IMR-90 (cell line): Measurements from ENCODE around the gene SSPN.

Experiments used
- BHLHE40 ChIP-seq: fragments of 150-350 bp; IDR thresholded peaks from 2 replicates; pipeline ENCODE4 v1.6.1; 2016; ENCODE audit warnings: mild to moderate bottlenecking, low read depth, low read length
- CTCF ChIP-seq: conservative IDR thresholded peaks from 2 replicates; pipeline ENCODE4 v1.5.1; 2012; ENCODE audit warnings: mild to moderate bottlenecking, low read depth, low read length, improper control_type of control experiment
- ELK1 ChIP-seq: fragments of 150-350 bp; IDR thresholded peaks from 2 replicates; pipeline ENCODE4 v1.6.1; 2016; ENCODE audit warnings: low read depth, mild to moderate bottlenecking, low read length, moderate library complexity, borderline replicate concordance
- FOS ChIP-seq: fragments of 150-350 bp; IDR thresholded peaks from 2 replicates; pipeline ENCODE4 v1.6.1; 2016; ENCODE audit warnings: low read depth, low read length
- MAFK ChIP-seq: IDR thresholded peaks from 2 replicates; pipeline ENCODE4 v1.6.1; 2012; ENCODE audit warnings: low read depth, low read length, improper control_type of control experiment
- MAZ ChIP-seq: IDR thresholded peaks from 2 replicates; pipeline ENCODE4 v1.6.1; 2012; ENCODE audit warnings: low read depth, mild to moderate bottlenecking, low read length, improper control_type of control experiment, moderate library complexity, borderline replicate concordance
- MXI1 ChIP-seq: IDR thresholded peaks from 2 replicates; pipeline ENCODE4 v1.6.1; 2012; ENCODE audit warnings: low read depth, mild to moderate bottlenecking, low read length, moderate library complexity, borderline replicate concordance
- POLR2A ChIP-seq: IDR thresholded peaks from 2 replicates; pipeline ENCODE4 v1.6.1; 2012; ENCODE audit warnings: mild to moderate bottlenecking, low read depth, low read length
- RCOR1 ChIP-seq: IDR thresholded peaks from 2 replicates; pipeline ENCODE4 v1.6.1; 2012; ENCODE audit warnings: mild to moderate bottlenecking, low read length, improper control_type of control experiment; ENCODE audit not compliant: insufficient replicate concordance
- SMC3 ChIP-seq: fragments of 150-350 bp; IDR thresholded peaks from 2 replicates; pipeline ENCODE4 v1.6.1; 2016; ENCODE audit warnings: low read depth, mild to moderate bottlenecking, antibody characterized with exemption, low read length, moderate library complexity

GRCh38 chr12:26285401-26285800, 90.0 kb downstream of the SSPN start:
- TF ChIP-seq SMC3 (no peak), POLR2A (no peak), CTCF (no peak), RCOR1 (no peak), ELK1 (no peak), BHLHE40 (no peak), MAZ (no peak), MXI1 (no peak), FOS (no peak), MAFK (no peak)
